Measurements from ENCODE around the gene AFF1. TPM values are rescaled to one million over a fixed set of nuclear protein-coding genes. Genes with fewer than 3 reads are reported as not detected.

Gene AFF1
- total RNA-seq, 2 experiments from 2014 or later, result 28.7 to 69.7 TPM

DNA sequence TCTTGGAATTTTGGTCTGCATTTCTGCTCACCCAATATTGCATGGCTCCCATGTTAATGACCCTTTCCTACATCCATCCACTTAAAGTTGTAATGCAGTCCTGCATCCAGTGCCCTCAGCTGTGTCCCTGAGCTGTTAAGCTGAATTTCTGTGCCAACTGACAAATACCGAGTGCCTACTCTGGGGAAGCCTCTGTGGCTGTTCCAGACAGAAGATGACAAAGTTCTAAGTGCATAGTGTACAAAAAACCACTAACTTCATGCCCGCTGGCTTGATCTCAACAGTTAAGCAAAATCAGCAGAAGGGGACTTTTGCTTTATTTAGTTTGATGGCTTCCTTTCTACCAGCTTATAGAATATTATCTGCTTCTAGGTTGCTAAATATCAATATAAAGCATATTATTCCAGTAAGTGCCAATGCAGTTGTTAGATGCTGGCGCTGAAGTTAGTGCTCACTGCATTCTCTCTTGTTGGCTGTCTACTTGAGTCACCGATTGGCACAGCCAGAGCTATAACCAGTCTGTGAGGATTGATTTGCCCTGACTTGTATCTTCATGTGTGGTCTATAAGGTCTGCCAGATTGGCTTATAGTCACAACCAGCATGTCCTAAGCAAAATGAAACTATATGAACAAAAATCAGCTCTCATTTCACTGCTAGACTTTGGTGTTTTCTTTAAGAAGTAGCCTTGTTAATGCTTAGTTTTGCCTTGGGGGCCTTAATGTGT is 186.7 kb downstream of the AFF1 start:
- no TSS peak for BruUV-seq (replicated peaks)
- Histone ChIP-seq H4K20me1 (ENCODE audit: insufficient read depth, low read length) (no peaks in the 10 kb centered on the region), H2AFZ (ENCODE audit: low read length) (no peak overlapping the region), H3K9me3 (ENCODE audit: low read length) (no peaks in the 10 kb centered on the region), H3K36me3 (ENCODE audit: insufficient read depth, low read length) (peaks cover 57% of the 10 kb centered on the region), H3K9me2 (ENCODE audit: insufficient read depth, low read length) (no peaks in the 10 kb centered on the region), H3K4me1 (ENCODE audit: insufficient read depth, low read length, poor library complexity, severe bottlenecking) (no peaks in the 10 kb centered on the region), H3K79me2 (ENCODE audit: insufficient read depth, low read depth, low read length) (no peaks in the 10 kb centered on the region), H3K27ac (ENCODE audit: low read depth, low read length, poor library complexity, severe bottlenecking) (no peak overlapping the region), H3K4me2 (ENCODE audit: low read length) (no peak overlapping the region), H3K4me3 (ENCODE audit: low read depth, low read length, poor library complexity, severe bottlenecking) (no peak overlapping the region)
- ChIA-PET POLR2A (interaction anchor here (0.5 to 1.3 kb wide), 3 partner anchors 15 to 613 kb away, joined by 3 read pairs; no protein-coding TSS in a partner anchor), CTCF (ENCODE audit: unreplicated experiment) (no interaction called here)
- intact Hi-C loops (cut with micrococcal nuclease; ENCODE audit: unreplicated experiment), result no loop called here
- no peak for DNase-seq (ENCODE audit: low spot score)
- TF ChIP-seq, protein P1, sequence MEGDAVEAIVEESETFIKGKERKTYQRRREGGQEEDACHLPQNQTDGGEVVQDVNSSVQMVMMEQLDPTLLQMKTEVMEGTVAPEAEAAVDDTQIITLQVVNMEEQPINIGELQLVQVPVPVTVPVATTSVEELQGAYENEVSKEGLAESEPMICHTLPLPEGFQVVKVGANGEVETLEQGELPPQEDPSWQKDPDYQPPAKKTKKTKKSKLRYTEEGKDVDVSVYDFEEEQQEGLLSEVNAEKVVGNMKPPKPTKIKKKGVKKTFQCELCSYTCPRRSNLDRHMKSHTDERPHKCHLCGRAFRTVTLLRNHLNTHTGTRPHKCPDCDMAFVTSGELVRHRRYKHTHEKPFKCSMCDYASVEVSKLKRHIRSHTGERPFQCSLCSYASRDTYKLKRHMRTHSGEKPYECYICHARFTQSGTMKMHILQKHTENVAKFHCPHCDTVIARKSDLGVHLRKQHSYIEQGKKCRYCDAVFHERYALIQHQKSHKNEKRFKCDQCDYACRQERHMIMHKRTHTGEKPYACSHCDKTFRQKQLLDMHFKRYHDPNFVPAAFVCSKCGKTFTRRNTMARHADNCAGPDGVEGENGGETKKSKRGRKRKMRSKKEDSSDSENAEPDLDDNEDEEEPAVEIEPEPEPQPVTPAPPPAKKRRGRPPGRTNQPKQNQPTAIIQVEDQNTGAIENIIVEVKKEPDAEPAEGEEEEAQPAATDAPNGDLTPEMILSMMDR (conservative IDR thresholded peaks at IDR 0.05; ENCODE audit: low read length), result no peak
- no peak for TF ChIP-seq EZH2phosphoT487 (IDR thresholded peaks at IDR 0.05; ENCODE audit: borderline replicate concordance, low read depth, low read length)

GRCh38 chr4:87122252-87122651 is 187.4 kb downstream of the AFF1 start:
- no peak for TF ChIP-seq EZH2phosphoT487 (IDR thresholded peaks at IDR 0.05; ENCODE audit: borderline replicate concordance, low read depth, low read length)
- TF ChIP-seq, protein P1 (conservative IDR thresholded peaks at IDR 0.05; ENCODE audit: low read length), result no peak
- Histone ChIP-seq H3K4me1 (ENCODE audit: insufficient read depth, low read length, poor library complexity, severe bottlenecking) (no peaks in the 10 kb centered on the region), H3K9me2 (ENCODE audit: insufficient read depth, low read length) (no peaks in the 10 kb centered on the region), H3K27ac (ENCODE audit: low read depth, low read length, poor library complexity, severe bottlenecking) (no peak overlapping the region), H3K79me2 (ENCODE audit: insufficient read depth, low read depth, low read length) (no peaks in the 10 kb centered on the region), H3K4me2 (ENCODE audit: low read length) (no peak overlapping the region), H3K4me3 (ENCODE audit: low read depth, low read length, poor library complexity, severe bottlenecking) (no peak overlapping the region), H3K36me3 (ENCODE audit: insufficient read depth, low read length) (peaks cover 56% of the 10 kb centered on the region), H3K9me3 (ENCODE audit: low read length) (no peaks in the 10 kb centered on the region), H2AFZ (ENCODE audit: low read length) (no peak overlapping the region), H4K20me1 (ENCODE audit: insufficient read depth, low read length) (no peaks in the 10 kb centered on the region)
- CTCF ChIA-PET (ENCODE audit: unreplicated experiment), result no interaction called here
- intact Hi-C loops (cut with micrococcal nuclease; ENCODE audit: unreplicated experiment), result no loop called here
- BruUV-seq (replicated peaks), result no TSS peak
- POLR2A ChIA-PET, result interaction anchor here (1.1 to 1.3 kb wide), 2 partner anchors 16 to 19 kb away, joined by 3 read pairs; no protein-coding TSS in a partner anchor
- no peak for DNase-seq (ENCODE audit: low spot score)

DNA sequence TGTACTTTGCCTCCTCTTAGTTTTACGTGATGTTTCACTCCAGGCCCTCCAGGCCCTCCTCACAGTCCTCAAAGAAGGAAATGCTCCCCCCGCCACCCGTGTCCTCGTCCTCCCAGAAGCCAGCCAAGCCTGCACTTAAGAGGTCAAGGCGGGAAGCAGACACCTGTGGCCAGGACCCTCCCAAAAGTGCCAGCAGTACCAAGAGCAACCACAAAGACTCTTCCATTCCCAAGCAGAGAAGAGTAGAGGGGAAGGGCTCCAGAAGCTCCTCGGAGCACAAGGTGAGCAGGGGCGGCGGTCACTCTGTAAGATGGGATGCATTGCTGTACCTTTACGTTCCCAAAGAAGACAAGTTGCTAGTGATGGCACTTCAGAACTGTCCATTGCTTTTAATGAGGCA is 191.2 kb downstream of the AFF1 start:
- ChIA-PET CTCF (ENCODE audit: unreplicated experiment) (no interaction called here), POLR2A (interaction anchor here (2.2 kb wide), 1 partner anchor 8 kb away, joined by 6 read pairs; no protein-coding TSS in a partner anchor)
- Histone ChIP-seq H3K4me2 (ENCODE audit: low read length) (no peak overlapping the region), H3K9me3 (ENCODE audit: low read length) (no peaks in the 10 kb centered on the region), H3K9me2 (ENCODE audit: insufficient read depth, low read length) (no peaks in the 10 kb centered on the region), H3K4me3 (ENCODE audit: low read depth, low read length, poor library complexity, severe bottlenecking) (no peak overlapping the region), H3K4me1 (ENCODE audit: insufficient read depth, low read length, poor library complexity, severe bottlenecking) (no peaks in the 10 kb centered on the region), H4K20me1 (ENCODE audit: insufficient read depth, low read length) (no peaks in the 10 kb centered on the region), H2AFZ (ENCODE audit: low read length) (no peak overlapping the region), H3K36me3 (ENCODE audit: insufficient read depth, low read length) (peaks cover 67% of the 10 kb centered on the region), H3K79me2 (ENCODE audit: insufficient read depth, low read depth, low read length) (no peaks in the 10 kb centered on the region), H3K27ac (ENCODE audit: low read depth, low read length, poor library complexity, severe bottlenecking) (no peak overlapping the region)
- BruUV-seq (replicated peaks), result no TSS peak
- intact Hi-C loops (cut with micrococcal nuclease; ENCODE audit: unreplicated experiment), result no loop called here
- no peak for DNase-seq (ENCODE audit: low spot score)
- no peak for TF ChIP-seq EZH2phosphoT487 (IDR thresholded peaks at IDR 0.05; ENCODE audit: borderline replicate concordance, low read depth, low read length)
- TF ChIP-seq, protein P1 (conservative IDR thresholded peaks at IDR 0.05; ENCODE audit: low read length), result no peak
